GM19025 (cell line): ENCODE data around the gene EDEM3.
A peak's percentile ranks its signal among the peaks of the same experiment; 100 is the strongest.
"Not testable (repeated sequence)": the region's sequence is repeated elsewhere in the genome, so short reads cannot be mapped to it uniquely, and the experiment has no call there.

Experiments
- ATAC-seq: cut with Tn5 transposase; IDR thresholded peaks from one replicate; pipeline ENCODE4 v1.9.1; 2021; ENCODE audit warnings: mild to moderate bottlenecking, low read depth, moderate library complexity; ENCODE audit not compliant: unreplicated experiment

The EDEM3 gene

GRCh38 chr1:184740344-184740743, 14.3 kb downstream of the EDEM3 start:
- ATAC-seq = no peak

- no peak for ATAC-seq
Observed at GRCh38 chr1:184739796-184740195, 14.9 kb downstream of the EDEM3 start.

GRCh38 chr1:184739070-184739469, 15.6 kb downstream of the EDEM3 start:
- ATAC-seq = no peak

- ATAC-seq = no peak
Observed at GRCh38 chr1:184734980-184735379, 19.7 kb downstream of the EDEM3 start.

- no peak for ATAC-seq
Observed at GRCh38 chr1:184724843-184725242, 29.8 kb downstream of the EDEM3 start.

GRCh38 chr1:184716158-184716557, 38.5 kb downstream of the EDEM3 start:
- ATAC-seq = no peak

- no peak for ATAC-seq
Observed at GRCh38 chr1:184709418-184709817, 45.2 kb downstream of the EDEM3 start.

- ATAC-seq = no peak
Observed at GRCh38 chr1:184708084-184708676, 46.5 kb downstream of the EDEM3 start.

GRCh38 chr1:184705271-184705670, 49.4 kb downstream of the EDEM3 start:
- no peak for ATAC-seq

GRCh38 chr1:184701816-184702215, 52.8 kb downstream of the EDEM3 start:
- no peak for ATAC-seq

GRCh38 chr1:184698969-184699368, 55.7 kb downstream of the EDEM3 start:
- ATAC-seq = no peak

GRCh38 chr1:184698016-184698415, 56.6 kb downstream of the EDEM3 start:
- ATAC-seq = no peak

GRCh38 chr1:184696403-184696802, 58.3 kb downstream of the EDEM3 start:
- ATAC-seq = no peak

GRCh38 chr1:184695023-184695422, 59.6 kb downstream of the EDEM3 start:
- no peak for ATAC-seq

GRCh38 chr1:184693011-184693410, 61.6 kb downstream of the EDEM3 start:
- ATAC-seq = no peak

- ATAC-seq = no peak
Observed at GRCh38 chr1:184691719-184692324, 62.8 kb downstream of the EDEM3 start.

- no peak for ATAC-seq
Observed at GRCh38 chr1:184686540-184686939, 68.1 kb downstream of the EDEM3 start.

GRCh38 chr1:184685116-184685515, 69.5 kb downstream of the EDEM3 start:
- peak; percentile 68 for ATAC-seq

- ATAC-seq = no peak
Observed at GRCh38 chr1:184684285-184685074, 70.2 kb downstream of the EDEM3 start.

- ATAC-seq = no peak
Observed at GRCh38 chr1:184682956-184683355, 71.7 kb downstream of the EDEM3 start.

GRCh38 chr1:184680611-184681225, 73.9 kb downstream of the EDEM3 start:
- ATAC-seq = not testable (repeated sequence)
